ENCODE data around the gene VENTX.

VENTX gene

DNA sequence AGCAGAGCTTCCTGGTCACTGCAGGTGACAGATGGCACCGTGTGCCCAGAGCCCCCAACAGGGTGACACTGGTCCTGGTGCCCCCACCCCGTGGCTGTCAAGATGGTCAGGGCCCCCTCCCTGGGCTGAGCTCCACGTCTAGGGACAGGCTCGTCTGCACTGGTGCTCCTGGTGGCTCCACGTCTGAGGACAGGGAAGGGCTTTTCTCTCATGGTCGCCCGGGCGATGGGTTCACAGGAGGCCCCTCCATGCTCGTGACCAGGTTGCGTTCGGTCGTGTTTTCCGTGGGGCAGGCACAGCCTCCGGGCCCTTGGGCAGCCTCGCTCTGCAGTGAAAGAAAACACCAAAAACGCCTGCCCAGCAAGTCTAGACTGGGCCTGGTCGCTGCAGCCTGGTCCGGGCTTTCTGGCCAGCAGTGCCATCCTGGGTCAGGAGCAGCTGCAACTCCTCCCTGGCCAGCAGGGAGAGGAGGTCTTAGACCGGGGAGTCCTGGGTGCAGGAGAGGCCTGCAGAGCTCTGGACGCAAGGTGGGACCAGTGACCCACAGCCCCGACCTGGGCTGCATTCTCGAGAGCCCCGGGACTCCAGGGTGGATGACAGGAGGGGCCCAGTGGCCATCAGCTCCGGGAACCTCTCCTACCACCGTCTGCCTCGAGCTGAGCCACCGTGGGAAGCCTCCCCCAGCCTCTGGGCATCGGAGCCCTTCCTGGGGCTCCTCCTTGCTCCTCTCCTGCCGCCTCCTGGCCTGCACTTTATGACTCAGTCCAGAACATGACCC is 35.5 kb upstream of the VENTX start:
- no peak for DNase-seq (ENCODE audit: low read depth in 3 of 3)

GRCh38 chr10:133202778-133203651 is 34.6 kb upstream of the VENTX start:
- no peak for DNase-seq (ENCODE audit: low read depth in 3 of 3)

- no peak for DNase-seq (ENCODE audit: low read depth in 3 of 3)
Observed at GRCh38 chr10:133203652-133204195, 33.9 kb upstream of the VENTX start.

DNA sequence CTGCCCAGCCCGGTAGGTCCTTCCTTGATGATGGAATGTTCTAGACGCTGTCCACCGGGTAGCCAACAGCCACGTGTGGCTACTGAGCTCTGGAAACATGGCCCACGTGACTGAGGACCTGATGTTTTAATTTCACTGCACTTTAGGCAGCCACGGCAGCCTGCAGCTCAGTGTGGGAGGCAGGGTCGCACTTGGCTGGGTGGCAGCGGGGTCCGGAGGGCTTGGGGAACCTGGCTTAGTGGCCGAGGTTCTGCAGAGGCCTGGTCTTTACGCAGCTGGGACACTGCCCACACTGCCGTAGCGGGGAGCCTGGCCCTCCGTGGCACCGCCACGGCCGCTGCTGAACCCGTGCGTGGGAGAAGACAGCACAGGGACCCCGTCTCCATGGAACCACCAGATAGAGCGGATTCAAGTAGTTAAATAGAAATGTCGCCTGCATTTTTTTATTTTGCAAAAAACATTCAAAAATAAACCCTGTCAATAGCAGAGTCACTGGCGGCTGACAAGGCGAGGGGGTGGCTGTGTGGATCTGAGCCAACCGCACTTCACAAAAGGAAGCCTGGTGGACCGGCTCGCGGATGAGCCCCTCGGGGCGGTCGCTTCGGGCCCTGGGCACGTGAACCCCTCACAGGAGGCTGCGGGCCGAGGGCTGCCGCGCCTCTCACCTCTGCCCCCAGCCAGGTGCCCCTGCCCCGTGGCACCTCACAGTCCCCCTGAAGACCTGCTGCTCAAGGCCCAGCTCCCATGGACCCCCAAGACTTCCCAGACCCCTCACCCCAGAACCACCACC is 33.2 kb upstream of the VENTX start:
- no peak for DNase-seq (ENCODE audit: low read depth in 3 of 3)

GRCh38 chr10:133205146-133205545 is 32.5 kb upstream of the VENTX start:
- DNase-seq (ENCODE audit: low read depth in 3 of 3), result no peak

- no peak for DNase-seq (ENCODE audit: low read depth in 3 of 3)
Observed at GRCh38 chr10:133206356-133207040, 31.2 kb upstream of the VENTX start.

DNA sequence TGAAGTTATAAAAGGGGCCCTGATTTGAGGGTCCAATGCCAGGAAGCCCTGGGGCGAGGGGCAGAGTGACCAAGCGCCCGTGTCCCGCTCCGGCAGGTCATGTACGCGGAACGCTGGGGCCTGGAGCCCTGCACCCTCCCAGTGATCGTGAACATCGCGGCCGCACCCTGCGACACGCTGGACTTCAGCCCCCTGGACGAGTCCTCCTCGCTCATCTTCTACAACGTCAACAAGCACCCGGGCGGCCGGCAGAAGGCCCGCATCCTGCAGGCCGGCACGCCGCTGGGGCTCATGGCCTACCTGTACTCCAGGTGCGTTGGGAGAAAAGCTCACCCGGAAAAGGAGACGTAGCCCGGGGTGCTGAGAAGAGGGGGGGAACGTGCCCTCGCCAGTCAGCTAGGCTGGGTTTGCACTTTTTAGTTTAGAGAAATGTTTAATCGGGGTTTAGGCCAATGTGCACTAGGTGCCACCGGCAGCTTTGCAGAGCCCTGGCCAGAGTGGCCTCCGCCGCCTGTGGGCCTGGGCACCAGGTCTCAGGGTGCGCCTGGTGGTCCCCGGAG is 30.5 kb upstream of the VENTX start:
- DNase-seq (ENCODE audit: low read depth in 3 of 3), result no peak

DNA sequence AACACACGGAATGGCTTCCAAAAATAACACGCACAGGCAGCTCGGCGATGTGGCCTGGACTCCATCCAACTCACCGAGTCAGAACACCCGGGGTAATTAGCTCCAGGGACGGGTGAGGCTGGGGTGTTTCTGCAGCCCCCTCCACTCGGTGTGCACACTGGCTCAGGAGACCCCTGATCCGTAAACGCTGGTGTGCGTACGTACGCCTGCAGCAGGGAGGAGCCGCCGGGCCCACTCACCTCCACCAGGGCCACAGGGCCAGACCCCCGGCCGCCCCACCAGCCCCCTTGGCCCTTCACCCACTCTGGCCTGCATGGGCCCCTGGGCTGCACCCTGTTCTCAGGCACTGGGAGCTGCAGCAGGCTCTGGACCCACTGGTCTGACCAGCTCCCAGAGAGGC is 30.0 kb upstream of the VENTX start:
- no peak for DNase-seq (ENCODE audit: low read depth in 3 of 3)

DNA sequence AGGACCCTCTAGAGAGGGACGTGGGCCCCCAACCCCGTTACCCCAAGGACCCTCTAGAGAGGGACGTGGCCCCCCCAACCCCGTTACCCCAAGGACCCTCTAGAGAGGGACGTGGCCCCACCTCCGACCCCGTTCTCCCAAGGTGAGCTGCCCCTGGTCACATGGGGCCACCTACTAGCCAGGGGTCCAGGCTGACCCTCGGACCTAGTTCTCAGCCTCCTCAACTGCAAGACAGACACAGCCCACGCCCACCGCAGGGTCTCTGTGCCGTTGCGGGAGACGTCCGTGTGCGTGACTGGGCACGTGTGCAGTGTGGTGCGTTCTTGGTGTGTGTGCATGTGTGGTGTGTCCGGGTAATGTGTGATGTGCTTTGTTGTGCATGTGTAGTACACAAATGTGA is 29.2 kb upstream of the VENTX start:
- no peak for DNase-seq (ENCODE audit: low read depth in 3 of 3)

DNA sequence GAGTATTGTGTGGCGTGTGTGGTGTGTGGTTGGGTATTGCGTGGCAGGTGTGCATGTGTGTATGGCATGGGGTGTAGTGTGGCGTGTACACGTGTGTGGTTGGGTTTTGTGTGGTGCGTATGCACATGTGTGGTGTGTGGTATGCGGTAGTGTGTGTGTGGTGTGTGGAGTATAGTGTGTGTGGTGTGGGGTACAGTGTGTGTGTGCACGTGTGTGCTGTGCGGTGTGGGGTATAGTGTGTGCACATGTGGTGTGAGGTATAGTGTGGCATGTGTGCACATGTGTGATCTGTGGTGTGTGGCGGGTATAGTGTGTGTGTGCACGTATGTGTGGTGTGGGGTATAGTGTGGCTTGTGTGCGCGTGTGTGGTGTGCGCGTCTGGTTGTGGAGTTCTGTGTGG is 28.5 kb upstream of the VENTX start:
- DNase-seq (ENCODE audit: low read depth in 3 of 3), result no peak

DNA sequence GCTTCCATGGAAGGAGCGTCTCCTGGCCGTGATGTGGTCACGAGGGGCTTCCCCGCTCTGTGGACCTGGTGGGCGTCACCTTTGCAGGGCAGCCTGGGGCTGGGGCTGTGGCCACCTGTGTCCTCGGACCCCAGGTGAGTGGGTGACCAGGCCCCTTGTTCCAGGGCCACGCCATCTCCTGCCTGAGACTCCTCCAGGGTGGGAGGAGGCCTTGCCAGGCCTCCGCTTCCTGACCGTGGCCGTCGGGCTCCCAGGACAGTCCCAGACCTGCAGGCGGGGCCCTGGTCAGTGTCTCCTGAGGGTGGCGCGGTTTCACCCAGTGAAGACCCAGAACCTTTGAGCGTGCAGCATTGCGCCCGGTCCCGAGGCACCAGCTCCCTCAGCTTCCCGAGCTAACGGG is 28.0 kb upstream of the VENTX start:
- DNase-seq (ENCODE audit: low read depth in 3 of 3), result no peak

DNA sequence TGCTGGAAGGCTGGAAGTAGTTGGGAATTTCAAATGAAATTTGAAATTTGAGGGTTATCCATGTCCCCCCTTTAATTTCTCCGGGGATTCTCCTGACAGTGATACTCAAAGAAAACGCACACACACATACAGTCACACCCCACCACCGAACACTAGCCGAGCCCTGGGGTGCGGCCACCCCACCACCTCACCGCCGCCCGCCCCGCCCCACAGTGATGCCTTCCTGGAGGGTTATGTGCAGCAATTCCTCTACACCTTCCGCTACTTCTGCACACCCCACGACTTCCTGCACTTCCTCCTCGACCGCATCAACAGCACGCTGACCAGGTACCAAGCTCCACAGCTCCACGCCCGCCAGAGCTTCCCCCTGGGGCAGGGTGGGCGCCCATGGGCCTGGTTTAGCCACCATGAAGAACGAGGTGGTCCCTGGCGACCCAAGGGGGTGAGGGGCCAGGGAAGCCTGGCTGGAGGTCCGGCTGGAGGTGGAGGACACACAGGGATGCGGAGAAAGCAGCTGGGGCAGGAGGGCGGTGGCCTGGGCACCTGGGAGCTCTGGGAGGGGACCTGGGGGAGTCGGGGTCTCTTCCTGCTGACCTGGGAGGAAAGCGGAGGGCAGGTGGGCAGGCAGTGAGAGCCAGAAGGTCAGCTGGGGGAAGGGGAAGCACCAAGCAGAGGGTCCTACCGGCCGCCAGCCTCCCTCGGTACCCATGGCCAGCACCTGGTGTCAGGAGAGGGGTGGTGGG is 27.1 kb upstream of the VENTX start:
- DNase-seq (ENCODE audit: low read depth in 3 of 3), result no peak

GRCh38 chr10:133211141-133211830 is 26.4 kb upstream of the VENTX start:
- no peak for DNase-seq (ENCODE audit: low read depth in 3 of 3)

DNA sequence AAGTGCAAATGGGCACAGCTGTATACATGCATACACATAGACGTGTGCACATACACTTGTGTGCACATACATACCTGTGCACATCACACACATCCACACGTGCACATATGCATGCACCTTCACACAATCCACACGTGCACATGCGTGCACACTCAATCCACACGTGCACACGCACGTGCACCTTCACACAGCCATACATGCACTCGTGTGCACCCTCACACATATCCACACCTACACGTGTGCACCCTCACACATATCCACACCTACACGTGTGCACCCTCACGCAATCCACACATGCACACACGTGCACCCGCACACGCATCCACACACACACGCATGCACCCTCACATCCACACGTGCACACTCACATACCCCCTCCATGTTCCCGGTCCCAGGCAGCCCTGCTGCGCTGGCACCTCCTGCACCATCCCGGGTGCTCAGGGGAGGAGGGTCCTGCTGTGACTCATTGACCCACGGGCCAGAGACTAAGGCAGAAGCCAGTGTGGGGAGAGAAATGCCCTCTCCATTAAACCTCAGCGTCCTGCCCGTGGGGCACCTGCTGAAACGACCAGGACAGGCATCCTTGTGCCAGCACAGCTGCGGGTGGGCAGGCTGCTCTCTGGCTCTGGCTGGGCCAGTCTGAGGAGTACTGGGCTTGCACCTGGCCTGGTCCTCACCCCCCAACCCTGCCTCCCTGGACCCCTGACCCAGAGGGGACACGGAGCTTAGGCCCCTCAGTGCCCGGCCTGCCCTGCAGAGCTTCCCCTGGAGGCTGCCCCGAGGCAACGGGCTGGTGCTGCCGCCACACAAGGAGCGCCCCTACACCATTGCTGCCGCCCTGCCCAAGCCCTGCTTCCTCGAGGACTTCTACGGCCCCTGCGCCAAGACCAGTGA is 25.4 kb upstream of the VENTX start:
- DNase-seq (ENCODE audit: low read depth in 3 of 3), result no peak

- no peak for DNase-seq (ENCODE audit: low read depth in 3 of 3)
Observed at GRCh38 chr10:133212853-133213494, 24.7 kb upstream of the VENTX start.

GRCh38 chr10:133213641-133214467 is 23.8 kb upstream of the VENTX start:
- no peak for DNase-seq (ENCODE audit: low read depth in 3 of 3)

Data from stimulated activated CD4-positive, alpha-beta T cell treated with anti-CD3 and anti-CD28 coated beads, TNF-alpha, amount 100 ng/mL, for 24 hours (primary cell).